NT2/D1 (cell line): ENCODE measurements around the gene CYB561.

Source experiments
- DNase-seq: peaks from one replicate; pipeline ENCODE4 v3.0.0-alpha.2; 2011; ENCODE audit warnings: low read depth, low spot score
- H3K27me3 ChIP-seq: 2 replicates; pipeline ENCODE4 v1.6.0; 2011; ENCODE audit warnings: mild to moderate bottlenecking; ENCODE audit not compliant: insufficient read length, insufficient read depth
- H3K36me3 ChIP-seq: 2 replicates; pipeline ENCODE4 v1.6.1; 2011; ENCODE audit warnings: mild to moderate bottlenecking, low read length, mixed read lengths; ENCODE audit not compliant: insufficient read depth, insufficient read length
- H3K4me1 ChIP-seq: 2 replicates; pipeline ENCODE4 v1.5.1; 2011; ENCODE audit not compliant: insufficient read depth, insufficient read length
- H3K4me3 ChIP-seq: 2 replicates; pipeline ENCODE4 v1.5.1; 2011; ENCODE audit warnings: low read depth; ENCODE audit not compliant: insufficient read length
- H3K9ac ChIP-seq: 2 replicates; pipeline ENCODE4 v1.6.0; 2011; ENCODE audit warnings: low read depth; ENCODE audit not compliant: insufficient read length
- H3K9me3 ChIP-seq: 2 replicates; pipeline ENCODE4 v1.5.1; 2011; ENCODE audit warnings: mild to moderate bottlenecking, low read length; ENCODE audit not compliant: insufficient read depth
- SUZ12 ChIP-seq: IDR thresholded peaks from 2 replicates; pipeline ENCODE4 v1.6.1; 2011; ENCODE audit not compliant: insufficient read length, insufficient read depth; ENCODE audit errors: extremely low read depth
- YY1 ChIP-seq: IDR thresholded peaks from 2 replicates; pipeline ENCODE4 v1.6.1; 2011; ENCODE audit not compliant: insufficient read length, insufficient read depth
- ZNF274 ChIP-seq: IDR thresholded peaks from 2 replicates; pipeline ENCODE4 v1.6.1; 2011; ENCODE audit warnings: mild to moderate bottlenecking, low read depth, low read length

Gene CYB561

GRCh38 chr17:63418540-63418939 is 27.6 kb downstream of the CYB561 start:
- H3K9ac ChIP-seq, result no peak overlapping the region
- peaks cover 4% of the 10 kb centered on the region for H3K4me1 ChIP-seq
- no peaks in the 10 kb centered on the region for H3K27me3 ChIP-seq
- peaks cover 27% of the 10 kb centered on the region for H3K36me3 ChIP-seq
- no peak for DNase-seq
- H3K4me3 ChIP-seq, result no peak overlapping the region
- TF ChIP-seq ZNF274, result no peak
- no peak for TF ChIP-seq YY1
- TF ChIP-seq SUZ12, result no peak
- H3K9me3 ChIP-seq, result no peaks in the 10 kb centered on the region

GRCh38 chr17:63414222-63414621 is 31.9 kb downstream of the CYB561 start:
- H3K9me3 ChIP-seq, result no peaks in the 10 kb centered on the region
- DNase-seq, result no peak
- no peak overlapping the region for H3K9ac ChIP-seq
- H3K4me1 ChIP-seq, result peaks cover 4% of the 10 kb centered on the region
- no peaks in the 10 kb centered on the region for H3K27me3 ChIP-seq
- peaks cover 16% of the 10 kb centered on the region for H3K36me3 ChIP-seq
- no peak overlapping the region for H3K4me3 ChIP-seq
- TF ChIP-seq YY1 (no peak), SUZ12 (no peak), ZNF274 (no peak)

GRCh38 chr17:63413128-63413527 is 33.0 kb downstream of the CYB561 start:
- DNase-seq, result no peak
- H3K27me3 ChIP-seq, result no peaks in the 10 kb centered on the region
- TF ChIP-seq SUZ12, result no peak
- TF ChIP-seq ZNF274, result no peak
- TF ChIP-seq YY1, result no peak
- no peak overlapping the region for H3K4me3 ChIP-seq
- H3K36me3 ChIP-seq, result peaks cover 12% of the 10 kb centered on the region
- H3K4me1 ChIP-seq, result no peaks in the 10 kb centered on the region
- H3K9ac ChIP-seq, result no peak overlapping the region
- no peaks in the 10 kb centered on the region for H3K9me3 ChIP-seq

GRCh38 chr17:63412234-63412633 is 33.9 kb downstream of the CYB561 start:
- no peak for TF ChIP-seq SUZ12
- TF ChIP-seq YY1, result no peak
- no peak for TF ChIP-seq ZNF274
- no peak overlapping the region for H3K9ac ChIP-seq
- no peaks in the 10 kb centered on the region for H3K27me3 ChIP-seq
- no peaks in the 10 kb centered on the region for H3K4me1 ChIP-seq
- H3K36me3 ChIP-seq, result peaks cover 12% of the 10 kb centered on the region
- H3K4me3 ChIP-seq, result no peak overlapping the region
- DNase-seq, result no peak
- no peaks in the 10 kb centered on the region for H3K9me3 ChIP-seq

- H3K36me3 ChIP-seq, result peaks cover 8% of the 10 kb centered on the region
- H3K9ac ChIP-seq, result no peak overlapping the region
- no peak for DNase-seq
- no peak for TF ChIP-seq ZNF274
- TF ChIP-seq SUZ12, result no peak
- TF ChIP-seq YY1, result no peak
- no peaks in the 10 kb centered on the region for H3K4me1 ChIP-seq
- no peaks in the 10 kb centered on the region for H3K27me3 ChIP-seq
- H3K4me3 ChIP-seq, result no peak overlapping the region
- no peaks in the 10 kb centered on the region for H3K9me3 ChIP-seq
These were observed 38.3 kb downstream of the CYB561 start for GRCh38 chr17:63407741-63408330.

GRCh38 chr17:63406689-63407330 is 39.3 kb downstream of the CYB561 start:
- TF ChIP-seq SUZ12, result no peak
- TF ChIP-seq ZNF274, result no peak
- TF ChIP-seq YY1, result no peak
- H3K4me3 ChIP-seq, result no peak overlapping the region
- no peaks in the 10 kb centered on the region for H3K4me1 ChIP-seq
- H3K9ac ChIP-seq, result no peak overlapping the region
- H3K9me3 ChIP-seq, result no peaks in the 10 kb centered on the region
- H3K27me3 ChIP-seq, result no peaks in the 10 kb centered on the region
- peak; percentile 85 for DNase-seq
- H3K36me3 ChIP-seq, result peaks cover 1% of the 10 kb centered on the region

GRCh38 chr17:63405741-63406261 is 40.3 kb downstream of the CYB561 start:
- no peaks in the 10 kb centered on the region for H3K36me3 ChIP-seq
- no peak for TF ChIP-seq SUZ12
- TF ChIP-seq YY1, result no peak
- no peak for TF ChIP-seq ZNF274

More at GRCh38 chr17:63405741-63406261, 40.3 kb downstream of the CYB561 start:
- DNase-seq, result peak; percentile 22
- Histone ChIP-seq H3K27me3 (no peaks in the 10 kb centered on the region), H3K4me1 (no peaks in the 10 kb centered on the region), H3K4me3 (no peak overlapping the region), H3K9me3 (no peaks in the 10 kb centered on the region), H3K9ac (no peak overlapping the region)
